GM18526 (cell line): ENCODE data around the gene TMEM178B.

Source experiments
- POLR2A ChIP-seq: IDR thresholded peaks from 3 replicates; pipeline ENCODE4 v1.6.1; 2011; ENCODE audit not compliant: insufficient read length; ENCODE audit errors: extremely low read depth

TMEM178B gene

DNA sequence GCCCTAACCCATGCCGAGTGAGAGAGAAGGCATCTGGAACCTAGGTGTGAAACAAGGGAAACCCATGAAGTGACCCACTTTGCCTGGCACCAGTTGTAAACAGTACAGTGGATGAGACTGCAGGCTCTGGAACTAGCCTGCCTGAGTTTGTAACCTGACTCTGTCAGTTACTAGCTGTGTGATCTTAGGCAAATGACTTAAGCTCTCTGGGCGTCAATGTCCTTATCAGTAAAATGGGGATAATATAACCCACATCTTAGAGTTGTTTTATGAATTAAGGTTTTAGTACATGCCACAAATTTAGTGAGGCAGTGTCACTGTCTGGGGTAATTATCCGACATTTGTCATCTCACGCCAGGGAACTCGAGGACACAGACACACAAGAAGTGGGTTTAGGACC lies 394.5 kb downstream of the TMEM178B start:
- TF ChIP-seq POLR2A: no peak

DNA sequence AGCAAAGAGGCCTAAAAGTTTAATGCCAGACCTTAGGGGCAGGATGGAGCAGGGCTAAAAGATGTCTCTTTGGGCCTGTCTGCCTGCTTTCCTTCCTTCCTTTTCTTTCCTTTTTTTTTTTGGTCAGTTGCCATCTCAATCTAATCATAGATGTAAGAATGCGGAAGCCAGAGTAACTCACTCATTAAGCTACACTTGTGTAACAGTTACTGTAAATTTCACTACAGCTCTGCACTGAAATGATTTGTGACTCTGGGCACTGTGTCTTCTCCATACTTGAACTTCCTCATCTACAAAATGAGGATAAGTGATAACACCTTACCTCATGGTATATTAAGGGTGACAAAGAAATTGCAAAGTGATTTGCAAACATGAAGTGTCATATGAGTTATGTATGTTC lies 401.8 kb downstream of the TMEM178B start:
- no peak for TF ChIP-seq POLR2A

DNA sequence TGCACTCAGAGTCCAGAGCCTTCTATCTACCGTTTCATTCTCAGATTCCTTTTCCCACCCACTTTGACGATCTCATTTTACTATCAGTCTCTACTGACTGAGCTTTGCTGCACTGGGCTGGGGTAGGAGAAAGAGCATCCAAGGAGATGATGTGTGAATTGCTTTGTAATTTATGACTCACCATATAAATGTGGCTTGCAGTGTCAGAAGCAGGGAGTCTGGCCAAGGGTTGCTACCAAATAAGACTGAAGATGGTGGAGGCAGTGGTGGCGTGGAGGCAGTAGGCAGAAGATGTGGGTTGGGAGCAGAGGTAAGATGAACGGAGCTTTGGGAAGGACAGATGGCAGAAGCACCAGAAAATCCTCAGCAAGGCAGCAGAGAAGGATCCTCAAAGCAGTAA lies 404.0 kb downstream of the TMEM178B start:
- no peak for TF ChIP-seq POLR2A

DNA sequence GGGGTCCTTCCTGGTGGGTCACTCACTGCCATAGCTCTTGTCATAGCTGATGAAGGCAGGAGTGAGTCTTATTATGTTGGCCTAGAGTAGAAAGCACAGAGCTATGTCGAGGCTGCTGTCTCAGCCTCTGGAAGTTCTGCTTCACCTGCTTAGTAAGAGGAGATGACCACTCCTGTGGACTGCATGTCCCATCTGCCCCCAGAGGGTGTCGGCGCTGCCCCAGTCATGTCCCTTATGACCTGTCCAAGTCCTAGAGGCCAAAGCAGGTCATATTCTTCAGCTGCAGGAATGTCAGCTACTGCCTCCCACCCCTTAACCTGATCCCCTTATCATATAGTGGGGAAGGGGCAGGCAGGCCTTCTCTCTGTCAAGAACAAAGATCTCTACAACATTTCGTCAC lies 405.0 kb downstream of the TMEM178B start:
- TF ChIP-seq POLR2A: no peak

DNA sequence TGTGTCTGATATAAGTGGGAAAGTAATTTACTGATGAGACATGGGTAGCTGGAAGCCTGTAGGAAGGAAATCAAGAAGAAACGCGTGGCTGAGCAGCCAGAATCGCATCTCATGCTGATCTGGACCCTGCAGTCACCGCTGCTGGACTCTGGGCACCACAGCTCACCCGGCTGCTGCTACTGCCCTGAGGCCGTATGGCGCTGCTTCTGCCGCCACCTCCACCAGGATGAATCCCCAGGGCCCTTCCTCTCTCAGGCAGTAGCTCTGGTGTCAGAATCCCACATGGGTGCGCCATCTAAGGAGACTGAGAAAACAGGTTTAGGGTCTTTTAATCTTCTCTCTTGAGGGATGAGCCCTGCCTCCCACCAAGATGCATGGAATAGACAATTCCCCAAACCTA lies 407.1 kb downstream of the TMEM178B start:
- TF ChIP-seq POLR2A: no peak

DNA sequence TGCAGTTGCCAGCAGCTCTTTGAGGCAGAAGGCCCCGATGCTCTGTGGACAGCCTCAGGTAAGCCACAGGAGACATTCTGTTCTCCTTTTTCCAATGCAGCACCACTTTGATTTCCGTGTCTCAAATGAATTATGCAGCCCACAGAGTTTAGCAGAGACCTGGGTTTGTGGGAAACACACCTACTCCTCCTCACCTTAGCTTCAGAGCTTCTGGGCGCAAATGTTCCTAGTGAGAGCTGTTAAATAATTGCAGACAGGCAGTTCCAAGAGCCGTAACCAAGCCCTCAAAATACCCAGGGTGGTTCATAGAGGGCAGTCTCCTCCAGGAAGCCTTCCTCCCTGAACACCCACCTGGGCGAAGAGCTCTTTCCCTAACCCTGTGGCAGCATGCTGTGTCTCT lies 408.1 kb downstream of the TMEM178B start:
- no peak for TF ChIP-seq POLR2A

DNA sequence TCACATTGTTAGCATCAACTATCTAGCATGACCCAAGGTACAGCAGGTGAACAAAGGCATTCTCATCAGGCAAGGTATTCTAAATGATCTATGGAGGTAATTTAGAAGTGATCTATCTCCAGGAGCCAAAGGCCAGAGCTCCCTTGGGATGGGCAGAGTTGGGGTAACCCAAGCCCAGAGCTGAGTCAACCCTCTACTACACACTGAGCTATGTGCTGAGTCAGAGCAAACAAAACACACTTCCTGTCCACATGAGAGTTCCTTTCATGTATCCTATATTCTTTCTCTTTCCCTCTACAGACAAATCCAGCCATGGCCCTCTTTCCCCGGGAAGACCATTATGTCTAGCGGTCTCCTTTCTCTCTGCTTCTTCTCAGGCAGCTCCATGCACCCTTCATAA lies 409.2 kb downstream of the TMEM178B start:
- no peak for TF ChIP-seq POLR2A

DNA sequence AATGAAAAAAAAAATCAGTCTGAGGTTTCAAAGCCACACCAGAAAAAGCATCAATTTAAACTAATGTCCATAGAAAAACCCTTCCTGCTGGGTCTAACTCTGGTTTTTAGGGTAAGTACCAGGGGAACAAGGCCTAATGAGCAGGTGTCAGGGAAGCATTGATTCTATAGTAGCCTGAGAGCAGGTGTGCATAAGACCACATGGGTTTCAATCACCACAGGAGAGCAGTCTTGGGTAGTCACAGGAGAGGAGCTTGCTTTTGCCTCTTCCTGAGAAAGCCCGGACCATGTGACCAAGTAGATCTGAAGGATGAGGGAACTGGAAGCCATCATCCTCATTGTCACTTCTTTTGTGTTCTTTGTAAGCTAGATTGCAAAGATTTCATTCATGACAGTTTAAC lies 411.0 kb downstream of the TMEM178B start:
- TF ChIP-seq POLR2A: no peak

DNA sequence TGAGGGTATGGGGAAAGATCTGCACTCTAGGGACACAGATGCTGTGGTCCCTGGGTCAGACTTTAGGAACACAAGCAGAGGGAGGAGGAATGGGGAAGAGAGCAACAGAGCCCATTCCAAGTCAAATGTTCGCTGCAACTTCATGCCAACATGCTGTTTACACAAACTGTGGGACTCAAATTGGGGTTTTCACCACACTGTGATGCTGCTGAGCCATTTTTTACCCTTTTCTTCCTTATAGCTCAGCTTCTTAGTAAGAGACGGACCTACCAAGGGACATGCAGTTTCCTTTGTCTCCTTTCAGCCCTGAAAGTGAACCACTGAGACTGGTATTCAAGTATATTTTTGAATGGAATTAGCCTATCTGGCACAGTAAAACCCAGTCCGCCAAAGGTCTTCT lies 413.1 kb downstream of the TMEM178B start:
- TF ChIP-seq POLR2A: no peak

DNA sequence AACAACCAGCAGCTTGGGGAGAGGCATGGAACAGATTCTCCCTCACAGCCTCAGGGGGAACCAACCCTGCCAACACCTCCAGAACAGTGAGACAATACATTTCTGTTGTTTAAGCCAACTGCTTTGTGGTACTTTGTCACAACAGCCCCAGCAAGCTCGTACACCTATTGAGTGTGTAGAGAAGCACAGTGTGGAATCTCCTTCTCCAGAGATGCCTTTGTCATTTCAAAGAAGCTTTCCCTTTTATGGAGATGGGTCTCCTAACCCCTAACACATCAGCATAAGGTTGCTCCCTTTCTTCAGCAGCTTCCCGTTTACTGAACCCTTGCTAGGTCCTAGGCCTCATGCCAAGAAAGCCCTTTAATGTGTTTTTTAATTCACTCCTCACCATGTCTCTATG lies 416.6 kb downstream of the TMEM178B start:
- no peak for TF ChIP-seq POLR2A

DNA sequence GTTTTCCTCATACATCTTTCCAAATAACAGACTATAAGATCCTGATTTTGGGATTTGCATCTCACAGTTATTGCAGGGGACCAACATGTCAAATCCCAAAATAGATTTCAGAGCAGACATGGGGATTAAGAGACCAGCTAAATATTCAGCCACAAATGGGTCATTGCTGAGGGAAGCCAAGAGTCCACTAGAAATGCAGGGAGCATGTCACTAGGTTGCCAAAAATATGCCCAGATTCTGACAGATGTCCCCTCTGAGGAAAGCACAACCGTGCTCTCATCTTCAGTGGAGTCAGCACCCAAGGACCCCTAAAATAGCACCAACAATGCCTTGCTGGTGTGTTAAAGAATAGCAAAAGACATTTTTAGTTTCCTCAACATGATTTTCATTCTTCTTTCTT lies 421.2 kb downstream of the TMEM178B start:
- TF ChIP-seq POLR2A: no peak

DNA sequence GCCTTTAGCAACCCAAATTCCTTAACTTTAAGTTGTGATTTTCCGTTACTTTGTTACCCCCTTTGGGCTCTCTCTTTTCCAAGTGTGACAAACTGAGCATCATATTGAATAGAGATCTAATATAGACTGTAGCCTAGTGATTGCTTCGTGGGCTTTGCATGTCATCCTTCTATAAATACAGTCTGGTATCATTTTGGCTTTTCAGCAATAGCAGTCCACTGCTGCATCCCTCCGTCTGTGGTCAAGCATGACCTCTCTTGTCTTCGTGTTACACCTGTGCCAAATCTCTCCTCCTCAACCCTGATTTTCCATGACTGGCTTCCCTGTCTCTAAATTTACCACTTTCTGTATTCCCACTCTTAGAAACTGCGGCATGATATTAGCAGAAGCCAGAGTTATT lies 423.5 kb downstream of the TMEM178B start:
- no peak for TF ChIP-seq POLR2A

DNA sequence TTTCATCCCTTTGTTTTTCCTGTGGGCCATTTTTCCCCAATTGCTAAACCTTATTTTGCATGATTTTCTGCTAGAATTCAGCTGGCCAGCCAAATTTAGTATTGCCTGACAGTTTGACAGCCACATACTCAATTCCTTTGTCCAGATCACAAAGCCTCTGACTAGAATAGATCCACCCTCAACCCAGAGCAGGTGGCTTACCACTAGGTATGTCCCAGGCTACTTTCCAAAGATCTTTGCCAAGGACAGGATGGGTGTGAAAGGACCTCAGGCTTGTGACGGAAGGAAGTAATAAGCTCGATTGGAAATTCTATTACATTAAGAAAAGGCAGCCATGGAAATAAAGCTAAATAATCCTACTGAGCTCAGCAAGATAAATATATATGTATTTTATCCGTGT lies 426.7 kb downstream of the TMEM178B start:
- TF ChIP-seq POLR2A: no peak

DNA sequence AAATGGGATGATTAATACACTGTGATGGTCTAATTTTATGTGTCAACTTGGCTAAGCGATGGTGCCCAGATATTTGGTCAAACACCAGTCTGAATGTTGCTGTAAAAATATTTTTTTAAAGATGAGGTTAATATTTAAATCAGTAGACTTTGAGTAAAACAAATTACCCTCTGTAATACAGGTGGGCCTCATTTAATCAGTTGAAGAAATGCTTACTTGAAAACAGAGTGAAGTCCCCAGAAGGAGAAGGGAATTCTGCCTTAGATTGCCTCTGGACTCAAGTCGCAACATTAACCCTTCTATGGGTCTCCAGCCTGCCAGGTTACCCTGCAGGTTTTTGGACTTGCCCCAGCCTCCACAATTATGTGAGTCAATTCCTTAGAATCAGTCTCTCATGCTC lies 427.6 kb downstream of the TMEM178B start:
- no peak for TF ChIP-seq POLR2A

DNA sequence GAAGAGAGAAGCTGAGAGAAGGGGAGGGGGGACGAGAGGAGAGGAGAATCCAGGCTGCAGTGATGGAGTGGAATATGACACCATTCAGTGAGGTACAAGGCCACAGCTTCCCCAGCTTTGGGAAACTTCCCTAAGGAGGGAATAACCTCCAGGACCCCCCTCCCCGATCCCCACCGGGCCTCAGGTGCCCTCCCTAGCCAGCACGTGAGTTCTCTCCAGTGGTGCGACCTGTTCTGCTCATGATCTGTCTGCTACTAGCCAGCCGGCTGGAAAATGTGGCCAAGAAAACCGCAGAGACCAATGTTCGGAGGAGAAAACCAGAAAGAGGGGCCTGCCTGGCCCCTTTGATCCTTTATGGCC lies 437.4 kb downstream of the TMEM178B start:
- TF ChIP-seq POLR2A: no peak

DNA sequence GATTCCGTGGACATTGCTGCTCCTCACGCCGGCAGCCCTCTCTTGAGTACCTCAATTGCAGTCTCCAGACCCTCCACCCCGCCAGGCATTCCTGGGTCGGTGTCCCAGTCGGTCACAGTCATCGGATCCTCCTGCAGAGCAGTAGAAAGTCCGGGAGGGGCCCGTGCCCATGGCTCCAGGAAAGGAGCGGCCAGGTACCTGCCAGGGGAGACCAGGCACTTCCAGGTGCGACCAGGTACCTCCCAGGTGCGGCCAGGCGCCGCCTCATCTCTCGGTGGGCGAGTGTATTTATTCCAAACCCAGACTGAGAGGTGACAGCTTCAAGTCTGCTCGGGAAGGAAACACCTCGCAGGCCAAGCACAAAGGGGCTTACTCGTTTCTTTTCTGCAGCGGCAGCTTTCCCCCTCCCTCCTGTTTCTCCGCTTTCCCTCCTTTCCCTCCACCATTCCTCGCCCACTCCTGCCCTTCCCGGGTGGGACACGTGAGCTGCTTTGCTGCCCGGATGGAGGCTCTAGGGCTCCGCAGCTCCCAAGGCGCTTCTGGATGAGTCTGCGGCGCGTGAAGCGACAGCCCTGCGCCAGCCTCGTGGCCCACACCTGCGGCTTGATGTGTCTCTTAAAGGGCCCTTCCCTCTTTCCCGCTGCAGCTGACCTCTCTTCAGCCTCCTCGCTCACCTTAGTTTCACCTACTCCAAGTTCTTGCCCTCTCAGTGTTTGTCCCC lies 438.0 kb downstream of the TMEM178B start:
- TF ChIP-seq POLR2A: no peak

DNA sequence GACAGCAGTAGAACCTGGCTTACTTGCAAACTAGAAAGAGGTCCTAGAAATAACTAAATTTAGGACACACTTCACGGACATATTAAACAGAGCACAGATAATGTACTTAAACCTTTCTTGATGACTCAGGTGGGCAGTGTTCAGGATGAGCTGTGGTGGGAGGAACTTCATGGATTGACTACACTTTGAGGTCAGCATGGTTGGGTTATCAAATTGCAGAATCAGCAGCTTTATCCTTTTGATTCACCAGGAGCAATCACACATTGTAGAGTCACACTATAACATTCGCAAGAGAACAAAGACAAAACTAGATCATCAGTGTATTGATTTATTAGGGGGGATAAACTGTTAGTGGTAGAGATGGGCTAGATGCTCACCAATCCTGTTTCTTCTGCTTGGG lies 438.7 kb downstream of the TMEM178B start:
- TF ChIP-seq POLR2A: no peak

DNA sequence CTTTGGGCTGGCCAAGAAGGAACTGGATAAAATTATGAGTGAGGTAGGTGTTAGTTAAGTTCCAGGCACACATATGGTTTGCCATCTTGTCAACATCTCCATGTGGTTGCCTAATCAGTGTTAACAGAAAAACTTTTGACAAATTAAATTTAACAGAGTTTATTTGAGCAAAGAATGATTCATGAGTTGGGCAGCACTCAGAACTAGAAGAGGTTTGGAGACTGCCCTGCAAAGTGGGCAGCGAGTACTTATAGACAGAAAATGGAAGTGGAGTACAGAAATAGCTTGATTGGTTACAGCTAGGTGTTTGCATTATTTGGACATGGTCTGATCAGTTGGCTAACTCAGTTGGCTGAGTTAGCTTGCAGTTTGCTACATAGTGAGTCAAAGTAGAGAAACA lies 439.9 kb downstream of the TMEM178B start:
- no peak for TF ChIP-seq POLR2A

DNA sequence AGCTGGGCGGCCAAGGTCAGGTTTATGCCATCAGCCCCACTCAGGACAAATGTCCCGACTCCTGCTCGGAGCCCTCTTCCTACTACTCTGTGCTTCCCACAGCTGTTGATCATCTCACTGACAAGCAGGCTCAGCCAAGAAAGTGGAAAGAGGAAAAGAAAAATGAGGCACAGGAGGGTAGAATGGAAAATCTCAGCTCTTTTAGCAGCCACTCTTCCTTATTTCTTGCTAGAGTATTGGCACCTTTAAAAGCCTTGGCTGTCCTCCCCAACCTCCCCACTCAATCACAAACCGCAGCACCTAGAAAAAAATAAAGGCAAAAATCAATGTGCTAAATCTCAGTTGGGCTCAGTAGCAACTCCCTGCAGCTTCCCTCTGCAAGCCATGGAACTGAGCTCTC lies 442.1 kb downstream of the TMEM178B start:
- TF ChIP-seq POLR2A: no peak

DNA sequence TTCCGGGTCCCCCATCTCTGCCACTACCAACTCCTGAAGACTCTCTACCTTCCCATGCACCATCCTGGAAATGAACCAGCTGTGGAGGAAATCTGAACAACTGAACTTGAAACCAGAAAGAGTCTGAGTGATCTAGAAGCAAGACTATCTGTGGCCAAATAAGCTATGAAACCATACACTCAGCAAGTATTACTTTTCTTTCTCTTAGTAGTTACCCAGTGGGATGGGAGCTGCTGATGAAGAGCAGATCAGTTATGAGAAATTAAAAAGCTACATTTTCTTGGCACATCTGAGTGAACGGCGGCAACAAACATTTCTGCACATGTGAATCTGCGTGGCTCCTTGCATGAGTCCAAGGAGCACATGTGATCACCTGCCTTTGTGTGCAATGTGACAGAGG lies 445.8 kb downstream of the TMEM178B start:
- no peak for TF ChIP-seq POLR2A
